EH (cell line): Measurements from ENCODE around the gene KAZN.

Source experiments
- DNase-seq: peaks from one replicate; pipeline ENCODE4 v3.0.0-alpha.2; 2015; ENCODE audit warnings: low read depth

The KAZN gene

DNA sequence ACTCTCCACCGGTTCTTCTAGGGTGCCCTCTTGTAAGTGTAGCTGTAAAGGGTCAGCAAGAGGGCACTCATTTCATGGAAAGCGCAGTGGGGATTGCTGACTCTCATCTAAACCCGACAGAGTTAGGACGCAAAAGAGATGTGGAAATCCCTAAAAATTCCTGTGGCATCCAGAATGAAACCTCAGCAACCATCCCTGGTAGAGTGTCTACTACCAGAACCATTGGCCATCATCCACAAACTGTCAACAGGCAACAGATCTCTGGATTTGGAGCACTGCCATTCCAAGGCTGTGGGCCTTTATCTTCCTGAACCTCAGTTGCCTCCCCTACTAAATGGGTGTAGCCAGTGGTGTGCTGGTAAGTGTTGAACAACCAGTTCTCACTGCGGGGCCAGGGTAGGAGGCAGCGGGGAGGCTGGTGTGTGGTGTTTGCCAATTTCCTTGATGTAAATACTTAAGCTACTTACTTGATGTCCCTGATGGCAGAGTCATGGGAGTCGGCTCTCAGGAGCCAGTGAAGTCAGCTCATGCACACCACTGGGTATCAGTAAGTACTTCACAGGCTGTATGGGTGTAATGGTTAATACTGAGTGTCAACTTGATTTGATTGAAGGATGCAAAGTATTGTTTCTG, 195.8 kb downstream of the KAZN start:
- no peak for DNase-seq

- DNase-seq, result no peak
These were observed 196.4 kb downstream of the KAZN start for GRCh38 chr1:14794906-14795305.

DNA sequence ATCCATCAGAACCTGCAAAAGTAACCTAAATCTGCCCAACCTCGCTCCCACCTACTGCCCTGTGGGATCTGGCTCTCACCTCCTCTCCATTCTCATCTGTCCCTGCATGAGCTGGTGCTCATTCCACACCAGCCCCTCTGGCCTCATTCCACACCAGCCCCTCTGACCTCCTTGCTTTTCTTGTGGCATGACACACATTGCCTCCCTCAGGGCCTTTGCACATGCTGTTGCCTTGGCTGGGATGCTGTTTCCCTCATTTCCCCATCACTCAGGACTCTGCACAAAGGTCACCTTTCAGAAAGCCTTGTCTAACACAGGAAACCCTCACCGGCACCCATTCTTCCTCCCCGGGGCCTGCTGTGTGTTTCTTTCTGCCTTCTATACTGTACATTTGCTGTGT, 197.1 kb downstream of the KAZN start:
- DNase-seq, result no peak

GRCh38 chr1:14800014-14800413, 201.5 kb downstream of the KAZN start:
- DNase-seq, result no peak

GRCh38 chr1:14800500-14801076, 202.1 kb downstream of the KAZN start:
- DNase-seq, result no peak

GRCh38 chr1:14803002-14803789, 204.7 kb downstream of the KAZN start:
- DNase-seq, result no peak

DNA sequence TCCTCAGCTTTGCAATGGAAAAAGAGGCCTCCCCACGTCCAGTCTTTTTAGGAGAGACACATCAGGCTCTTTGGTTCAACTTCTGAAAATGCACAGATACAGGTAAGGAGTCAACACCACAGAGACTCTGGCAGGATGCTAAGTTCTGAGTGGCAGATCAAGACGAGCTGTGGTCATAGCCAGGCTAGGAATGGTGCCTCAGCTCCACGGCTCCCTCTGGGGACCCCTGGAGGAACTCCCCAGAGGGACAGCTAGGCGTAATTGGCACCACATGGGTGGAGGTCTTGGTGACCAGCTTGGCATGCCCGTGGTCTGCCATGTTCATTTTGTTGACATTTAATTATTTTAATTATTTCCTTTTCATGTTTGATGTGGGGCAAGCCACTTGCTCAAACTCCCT, 206.1 kb downstream of the KAZN start:
- DNase-seq, result no peak

- no peak for DNase-seq
These were observed 208.3 kb downstream of the KAZN start for GRCh38 chr1:14806772-14807171.

GRCh38 chr1:14808768-14809167, 210.3 kb downstream of the KAZN start:
- DNase-seq, result no peak

- DNase-seq, result no peak
These were observed 210.9 kb downstream of the KAZN start for GRCh38 chr1:14809191-14809981.

GRCh38 chr1:14810595-14811361, 212.3 kb downstream of the KAZN start:
- DNase-seq, result no peak

GRCh38 chr1:14811573-14811972, 213.1 kb downstream of the KAZN start:
- no peak for DNase-seq

DNA sequence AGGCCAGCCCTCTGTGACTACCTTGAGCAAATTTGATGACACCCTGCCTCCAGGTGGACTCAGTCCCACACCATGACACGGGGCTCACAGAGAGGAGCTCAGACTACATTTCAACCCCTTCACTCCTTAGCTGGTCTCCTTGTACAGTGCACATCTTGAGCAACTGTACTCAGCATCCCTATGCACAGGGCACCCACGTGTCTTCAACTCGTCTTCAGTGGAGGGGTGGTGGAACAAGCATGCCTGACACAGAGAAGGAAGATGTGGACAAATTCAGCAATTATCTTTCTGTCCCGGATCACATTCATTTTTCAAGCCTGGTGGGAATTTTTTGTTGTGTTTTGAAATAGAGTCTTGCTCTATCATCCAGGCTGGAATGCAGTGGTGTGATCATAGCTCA, 213.7 kb downstream of the KAZN start:
- DNase-seq, result no peak

DNA sequence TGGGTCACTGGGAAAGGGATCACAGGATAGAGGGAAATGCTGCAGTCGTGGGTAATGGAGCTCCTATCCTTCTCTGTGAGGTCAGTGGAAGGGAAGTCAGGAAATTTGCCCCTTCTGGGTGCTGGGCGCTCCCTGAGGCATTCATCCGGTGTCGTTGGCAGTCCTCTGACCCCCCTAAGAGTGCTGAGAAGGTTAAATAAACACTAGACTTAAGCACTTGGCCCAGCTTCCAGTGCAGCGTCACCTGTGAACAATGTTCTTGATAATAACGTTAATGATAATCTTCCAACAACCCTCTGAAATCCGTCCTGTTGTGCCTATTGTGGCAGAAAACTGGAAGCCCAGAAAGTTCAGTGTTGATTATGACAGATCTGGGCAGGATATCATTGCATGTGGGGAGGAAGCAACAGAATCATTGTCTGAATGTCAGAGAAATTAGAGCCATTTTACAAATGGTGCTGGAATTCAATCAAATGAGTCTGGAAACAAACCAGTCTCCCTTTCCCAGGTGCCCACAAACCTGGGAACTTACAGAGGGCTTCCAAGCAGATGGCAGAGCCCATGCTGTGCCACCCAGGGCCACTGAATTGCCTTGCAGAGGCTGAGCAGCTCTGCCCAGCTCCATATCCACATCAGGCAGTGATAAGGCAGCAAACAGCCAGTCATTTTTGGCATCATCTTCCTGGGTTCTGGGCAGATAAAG, 216.8 kb downstream of the KAZN start:
- DNase-seq, result no peak

GRCh38 chr1:14817223-14818170, 219.0 kb downstream of the KAZN start:
- no peak for DNase-seq

- no peak for DNase-seq
These were observed 222.0 kb downstream of the KAZN start for GRCh38 chr1:14820295-14821085.

DNA sequence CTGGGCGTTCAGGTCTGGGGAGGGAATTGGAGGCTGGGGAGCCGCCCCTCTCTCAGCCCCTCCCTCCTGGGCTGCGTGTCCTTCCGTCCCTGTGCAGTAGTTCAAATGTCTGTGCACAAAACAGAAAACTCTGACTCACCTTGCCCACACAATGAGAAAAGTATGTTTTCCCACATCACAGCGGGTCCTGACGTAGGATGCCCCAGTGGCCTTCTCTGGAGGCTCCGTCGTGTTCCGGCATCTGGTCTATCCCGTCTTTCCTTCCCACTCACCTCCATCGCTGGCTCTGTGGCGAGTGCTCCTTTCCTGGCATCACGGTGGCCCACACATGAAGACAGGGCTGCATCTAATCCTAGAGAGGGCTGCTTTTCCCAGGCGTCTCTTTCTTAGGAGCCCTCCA, 224.0 kb downstream of the KAZN start:
- DNase-seq, result no peak

DNA sequence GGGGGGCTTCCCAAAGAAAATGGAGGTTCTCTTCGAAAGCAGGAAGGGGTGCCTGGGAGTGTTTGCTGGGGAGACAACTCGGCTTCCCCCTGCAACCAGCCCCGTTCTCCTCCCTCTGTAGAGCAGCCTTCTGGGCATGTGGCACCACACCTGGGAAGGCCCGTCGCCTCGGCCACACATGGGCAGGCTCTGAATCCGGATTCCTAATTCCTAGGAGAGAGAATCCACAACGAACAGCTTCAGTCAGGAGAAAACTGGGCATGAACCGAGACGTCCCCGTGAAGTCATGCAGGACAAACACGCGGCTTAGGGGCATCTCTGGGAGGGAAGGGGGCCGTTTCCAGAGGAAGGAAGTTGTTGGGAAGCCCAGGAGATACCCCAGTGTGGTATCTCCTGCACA, 224.5 kb downstream of the KAZN start:
- DNase-seq, result no peak

DNA sequence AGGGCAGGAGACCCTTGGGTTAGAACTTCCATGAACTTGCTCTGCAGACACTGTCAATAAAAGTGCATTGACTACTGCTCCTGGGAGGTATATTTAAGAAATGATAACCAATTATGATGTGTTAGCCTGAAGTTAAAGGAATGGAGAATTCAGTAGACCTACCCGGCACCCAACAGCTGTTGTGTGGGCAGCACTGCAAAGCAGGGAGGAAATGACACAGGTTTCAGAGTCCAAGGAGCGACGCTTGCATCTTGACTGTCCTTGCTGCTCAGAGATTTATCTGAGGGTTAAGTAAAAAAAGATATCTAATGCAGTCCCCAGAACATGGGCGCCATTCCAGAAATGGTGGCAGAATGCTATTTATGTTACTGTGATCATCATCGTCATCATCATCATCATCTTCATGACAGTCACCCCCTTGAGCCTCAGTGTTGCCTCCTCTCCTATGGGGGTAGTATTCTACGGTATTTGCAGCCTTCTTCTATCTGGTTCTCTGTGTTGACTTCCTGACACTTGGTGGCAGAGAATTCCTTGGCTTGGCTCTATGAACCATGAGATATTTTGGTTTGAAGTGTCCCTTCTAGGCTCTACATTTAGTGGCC, 225.9 kb downstream of the KAZN start:
- no peak for DNase-seq
